ENCODE measurements around the gene SRGAP3.

SRGAP3 gene

DNA sequence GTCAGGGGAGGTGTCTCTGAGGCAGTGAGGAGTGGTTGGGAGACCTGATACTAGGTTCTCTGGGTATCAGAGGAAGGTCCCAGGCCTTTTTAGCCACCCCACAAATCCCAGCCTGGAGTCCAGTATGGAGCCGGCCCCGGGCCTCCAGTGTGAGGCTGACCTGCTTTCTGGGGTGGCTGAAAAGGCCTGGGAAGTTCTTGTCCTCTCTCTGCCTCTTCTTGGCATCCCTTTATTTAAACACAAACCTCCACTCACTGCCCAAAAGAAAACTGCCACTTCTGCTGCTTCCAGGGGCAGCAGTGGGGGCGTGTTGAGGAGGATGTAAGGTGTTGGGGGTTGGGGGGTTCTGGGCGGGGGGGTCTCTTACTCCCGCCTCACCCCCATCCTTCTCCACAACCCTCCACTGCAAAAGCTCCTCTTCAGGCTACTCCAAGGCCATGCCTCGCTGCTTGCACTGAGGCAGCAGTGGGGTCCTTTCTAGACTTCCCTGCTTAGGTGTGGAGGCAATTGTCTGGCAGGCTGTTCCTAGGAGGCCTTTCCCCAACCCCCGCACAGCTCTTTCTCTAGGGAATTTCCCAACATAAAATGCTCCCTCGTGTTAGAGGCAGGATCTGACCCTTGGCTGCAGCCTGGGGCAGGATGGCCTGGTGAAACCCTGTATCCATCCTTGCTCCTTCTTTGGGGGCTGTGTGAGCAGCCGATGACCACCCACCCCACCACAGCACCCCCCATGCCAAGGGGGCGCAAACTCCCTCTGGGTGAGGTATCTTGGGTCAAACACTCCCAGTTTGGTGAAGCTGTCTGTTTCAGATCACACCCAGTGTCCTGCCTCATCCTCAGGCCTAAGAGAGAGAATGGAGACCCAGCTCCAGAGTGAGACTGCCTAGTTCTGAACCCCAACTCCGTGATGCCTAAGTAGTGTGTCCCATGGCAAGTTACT, 274.1 kb downstream of the SRGAP3 start:
- TF ChIP-seq, protein P1, sequence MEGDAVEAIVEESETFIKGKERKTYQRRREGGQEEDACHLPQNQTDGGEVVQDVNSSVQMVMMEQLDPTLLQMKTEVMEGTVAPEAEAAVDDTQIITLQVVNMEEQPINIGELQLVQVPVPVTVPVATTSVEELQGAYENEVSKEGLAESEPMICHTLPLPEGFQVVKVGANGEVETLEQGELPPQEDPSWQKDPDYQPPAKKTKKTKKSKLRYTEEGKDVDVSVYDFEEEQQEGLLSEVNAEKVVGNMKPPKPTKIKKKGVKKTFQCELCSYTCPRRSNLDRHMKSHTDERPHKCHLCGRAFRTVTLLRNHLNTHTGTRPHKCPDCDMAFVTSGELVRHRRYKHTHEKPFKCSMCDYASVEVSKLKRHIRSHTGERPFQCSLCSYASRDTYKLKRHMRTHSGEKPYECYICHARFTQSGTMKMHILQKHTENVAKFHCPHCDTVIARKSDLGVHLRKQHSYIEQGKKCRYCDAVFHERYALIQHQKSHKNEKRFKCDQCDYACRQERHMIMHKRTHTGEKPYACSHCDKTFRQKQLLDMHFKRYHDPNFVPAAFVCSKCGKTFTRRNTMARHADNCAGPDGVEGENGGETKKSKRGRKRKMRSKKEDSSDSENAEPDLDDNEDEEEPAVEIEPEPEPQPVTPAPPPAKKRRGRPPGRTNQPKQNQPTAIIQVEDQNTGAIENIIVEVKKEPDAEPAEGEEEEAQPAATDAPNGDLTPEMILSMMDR (conservative IDR thresholded peaks at IDR 0.05; ENCODE audit: low read depth, low read length), result no peak
- Histone ChIP-seq H3K79me2 (ENCODE audit: insufficient read depth, low read depth) (no peaks in the 10 kb centered on the region), H3K4me3 (IDR thresholded peaks at IDR 0.05; ENCODE audit: insufficient read depth, low read depth, low read length) (no peak overlapping the region), H3K4me2 (no peak overlapping the region), H2AFZ (ENCODE audit: low read depth) (no peak overlapping the region), H3K4me1 (ENCODE audit: low read depth, poor library complexity, severe bottlenecking) (no peaks in the 10 kb centered on the region), H3K36me3 (ENCODE audit: insufficient read depth) (no peaks in the 10 kb centered on the region), H4K20me1 (ENCODE audit: insufficient read depth) (no peaks in the 10 kb centered on the region), H3K9ac (no peak overlapping the region), H3K27ac (no peak overlapping the region), H3K27me3 (ENCODE audit: insufficient read depth, low read depth) (no peaks in the 10 kb centered on the region)

DNA sequence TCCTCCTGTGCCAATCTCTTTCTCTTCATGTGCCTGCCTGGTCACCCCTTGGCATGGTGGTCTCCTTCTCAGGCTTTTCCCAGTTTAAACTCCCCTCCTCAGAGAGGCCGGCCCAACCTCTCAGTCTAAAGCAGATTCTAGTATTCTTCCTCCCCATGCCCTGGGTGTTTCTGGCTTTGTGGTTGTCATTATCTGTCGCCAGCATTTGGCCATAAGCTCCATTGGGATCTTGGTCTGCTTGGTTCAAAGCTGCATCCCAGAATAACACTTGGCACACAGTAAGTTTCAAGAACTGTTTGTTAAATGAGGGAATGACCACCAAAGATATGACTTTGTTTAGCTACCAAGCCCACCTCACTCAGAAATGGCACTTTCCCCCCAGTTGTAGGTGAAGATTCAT, 275.0 kb downstream of the SRGAP3 start:
- H2AFZ ChIP-seq (ENCODE audit: low read depth), result no peak overlapping the region
- no peak overlapping the region for H3K4me2 ChIP-seq
- H3K27me3 ChIP-seq (ENCODE audit: insufficient read depth, low read depth), result no peaks in the 10 kb centered on the region
- H3K4me3 ChIP-seq (IDR thresholded peaks at IDR 0.05; ENCODE audit: insufficient read depth, low read depth, low read length), result no peak overlapping the region
- TF ChIP-seq, protein P1 (conservative IDR thresholded peaks at IDR 0.05; ENCODE audit: low read depth, low read length), result no peak
- H3K9ac ChIP-seq, result no peak overlapping the region
- no peaks in the 10 kb centered on the region for H3K79me2 ChIP-seq (ENCODE audit: insufficient read depth, low read depth)
- no peak overlapping the region for H3K27ac ChIP-seq
- no peaks in the 10 kb centered on the region for H3K36me3 ChIP-seq (ENCODE audit: insufficient read depth)
- no peaks in the 10 kb centered on the region for H3K4me1 ChIP-seq (ENCODE audit: low read depth, poor library complexity, severe bottlenecking)
- H4K20me1 ChIP-seq (ENCODE audit: insufficient read depth), result no peaks in the 10 kb centered on the region

DNA sequence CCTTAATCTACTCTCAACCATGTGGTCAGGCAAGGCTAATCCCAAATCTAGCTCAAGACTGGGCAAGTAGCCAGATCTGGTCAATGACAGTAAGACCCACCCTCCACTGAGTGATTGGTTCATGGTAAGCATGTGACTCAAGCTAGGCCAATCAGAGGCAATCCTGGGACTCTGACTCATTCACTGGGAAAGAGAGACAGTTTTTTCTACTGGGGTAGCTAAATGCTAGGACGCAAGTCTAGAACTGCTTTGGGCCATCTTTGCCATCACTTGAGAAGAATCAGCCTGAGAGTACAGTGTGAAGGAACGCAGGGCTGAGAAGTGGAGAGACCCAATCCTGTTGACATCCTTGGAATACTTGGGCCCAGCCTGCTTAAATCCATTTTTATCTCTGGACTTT, 276.8 kb downstream of the SRGAP3 start:
- H3K4me1 ChIP-seq (ENCODE audit: low read depth, poor library complexity, severe bottlenecking), result no peaks in the 10 kb centered on the region
- no peak overlapping the region for H3K4me2 ChIP-seq
- H2AFZ ChIP-seq (ENCODE audit: low read depth), result no peak overlapping the region
- no peaks in the 10 kb centered on the region for H4K20me1 ChIP-seq (ENCODE audit: insufficient read depth)
- H3K36me3 ChIP-seq (ENCODE audit: insufficient read depth), result no peaks in the 10 kb centered on the region
- TF ChIP-seq, protein P1 (conservative IDR thresholded peaks at IDR 0.05; ENCODE audit: low read depth, low read length), result no peak
- H3K27ac ChIP-seq, result no peak overlapping the region
- H3K27me3 ChIP-seq (ENCODE audit: insufficient read depth, low read depth), result no peaks in the 10 kb centered on the region
- no peak overlapping the region for H3K4me3 ChIP-seq (IDR thresholded peaks at IDR 0.05; ENCODE audit: insufficient read depth, low read depth, low read length)
- H3K9ac ChIP-seq, result no peak overlapping the region
- H3K79me2 ChIP-seq (ENCODE audit: insufficient read depth, low read depth), result no peaks in the 10 kb centered on the region

DNA sequence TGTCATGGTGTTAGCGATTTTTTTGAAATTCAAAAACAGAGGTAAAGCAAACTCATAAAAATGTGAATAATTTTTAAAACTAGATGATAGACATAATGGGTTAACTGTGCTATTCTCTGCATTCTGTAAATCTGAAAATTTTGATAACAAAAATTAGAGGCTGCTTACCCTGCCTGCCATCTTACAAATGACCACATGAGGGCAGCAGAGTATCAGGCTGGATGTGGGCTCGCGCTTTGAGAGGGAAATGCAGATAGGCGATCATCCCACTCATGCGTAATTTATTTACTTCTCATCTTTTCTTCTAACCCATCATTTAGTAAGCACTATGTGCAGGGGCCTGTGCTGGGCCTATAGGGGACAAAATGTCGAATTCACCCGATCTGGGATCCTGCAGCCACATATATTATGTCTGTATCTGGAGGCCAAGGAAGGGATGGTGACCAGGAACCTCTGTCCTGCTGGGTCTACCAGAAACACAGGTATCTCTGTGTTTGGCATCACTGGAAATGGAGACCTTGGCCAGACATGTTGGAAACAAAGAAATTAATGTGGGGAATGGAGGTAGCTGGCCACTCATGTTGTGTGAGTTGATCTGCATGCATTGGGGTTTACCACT, 278.4 kb downstream of the SRGAP3 start:
- no peaks in the 10 kb centered on the region for H3K36me3 ChIP-seq (ENCODE audit: insufficient read depth)
- no peaks in the 10 kb centered on the region for H3K4me1 ChIP-seq (ENCODE audit: low read depth, poor library complexity, severe bottlenecking)
- TF ChIP-seq, protein P1 (conservative IDR thresholded peaks at IDR 0.05; ENCODE audit: low read depth, low read length), result peak; percentile 87
- no peaks in the 10 kb centered on the region for H3K79me2 ChIP-seq (ENCODE audit: insufficient read depth, low read depth)
- peak overlapping the region; percentile 28; the same call in 1 of the 2 replicates for H2AFZ ChIP-seq (ENCODE audit: low read depth)
- no peak overlapping the region for H3K27ac ChIP-seq
- no peaks in the 10 kb centered on the region for H3K27me3 ChIP-seq (ENCODE audit: insufficient read depth, low read depth)
- H3K4me3 ChIP-seq (IDR thresholded peaks at IDR 0.05; ENCODE audit: insufficient read depth, low read depth, low read length), result no peak overlapping the region
- H3K4me2 ChIP-seq, result no peak overlapping the region
- no peaks in the 10 kb centered on the region for H4K20me1 ChIP-seq (ENCODE audit: insufficient read depth)
- no peak overlapping the region for H3K9ac ChIP-seq

All from KMS-11 (cell line).